CMK (cell line): ENCODE results near the gene NCAPG2.

ENCODE experiments used
- DNase-seq: peaks from one replicate; pipeline ENCODE4 v3.0.0-alpha.2; 2010; ENCODE audit warnings: low read depth

Gene NCAPG2

GRCh38 chr7:158595068-158595467 is 109.5 kb downstream of the NCAPG2 start:
- no peak for DNase-seq

DNA sequence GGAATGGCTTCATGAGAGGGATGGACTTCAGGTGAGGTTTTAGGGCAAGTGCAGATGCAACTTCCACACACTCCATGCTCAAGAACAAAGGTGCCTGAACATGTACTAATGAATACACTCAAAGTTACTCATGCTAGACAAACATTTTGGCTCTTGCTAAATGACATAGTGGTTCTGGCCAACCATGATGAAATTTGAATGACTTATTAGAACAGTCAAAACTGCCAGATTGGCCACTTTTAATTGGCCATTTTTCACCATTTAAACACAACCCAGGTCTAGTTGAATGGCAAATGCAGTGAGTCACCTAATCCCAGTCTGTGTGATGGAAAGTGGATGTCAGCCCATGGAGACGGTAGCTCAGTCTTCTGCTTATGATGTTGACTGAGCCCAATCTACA is 112.1 kb downstream of the NCAPG2 start:
- no peak for DNase-seq

GRCh38 chr7:158591944-158592343 is 112.7 kb downstream of the NCAPG2 start:
- DNase-seq: no peak

- no peak for DNase-seq
Observed at GRCh38 chr7:158590181-158590530, 114.4 kb downstream of the NCAPG2 start.

GRCh38 chr7:158589653-158590052 is 115.0 kb downstream of the NCAPG2 start:
- no peak for DNase-seq

GRCh38 chr7:158588878-158589442 is 115.6 kb downstream of the NCAPG2 start:
- no peak for DNase-seq

- no peak for DNase-seq
Observed at GRCh38 chr7:158588085-158588877, 116.3 kb downstream of the NCAPG2 start.

DNA sequence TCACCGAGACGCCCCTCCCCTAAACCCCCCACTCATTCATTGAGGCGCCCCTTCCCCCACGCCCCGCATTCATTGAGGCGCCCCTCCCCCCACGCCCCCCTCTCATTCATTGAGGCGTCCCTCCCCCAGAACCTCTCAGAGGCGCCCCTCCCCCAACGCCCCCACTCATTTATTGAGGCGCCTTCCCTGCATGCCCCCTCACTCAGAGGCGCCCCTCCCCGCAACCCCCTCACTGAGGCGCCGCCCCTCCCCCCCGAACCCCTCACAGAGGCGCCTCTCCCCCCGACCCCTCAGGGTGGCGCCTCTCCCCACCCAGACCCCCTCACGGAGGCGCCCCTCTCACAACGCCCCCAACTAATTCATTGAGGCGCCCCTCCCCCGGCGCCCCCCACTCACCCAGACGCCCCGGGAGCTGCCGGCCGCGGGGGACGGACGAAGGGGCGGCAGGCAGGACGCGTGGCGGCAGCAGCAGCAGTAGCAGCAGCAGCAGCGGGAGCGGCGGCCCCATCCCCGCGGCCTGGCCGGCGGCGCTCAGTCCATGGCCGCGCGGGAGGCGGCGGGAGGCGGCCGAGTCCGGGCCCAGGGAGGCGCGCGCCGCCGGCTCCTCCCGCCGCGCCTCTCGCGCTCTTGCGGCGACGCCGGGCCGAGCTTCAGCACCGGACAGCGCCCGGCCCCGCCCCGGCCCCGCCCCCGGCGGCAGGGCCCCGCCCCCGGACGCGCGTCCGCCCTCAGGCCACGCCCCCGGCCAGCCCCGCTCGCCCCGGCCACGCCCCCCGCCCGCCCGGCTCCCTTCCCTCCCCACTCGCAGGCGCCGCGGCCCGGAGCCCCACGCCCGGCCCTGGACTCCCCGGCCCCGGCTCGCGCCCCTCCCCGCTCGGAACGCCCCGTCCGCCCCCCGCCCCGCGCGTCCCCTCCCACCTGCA is 117.2 kb downstream of the NCAPG2 start, which contains the start of gene PTPRN2:
PTPRN2 (minus strand) TSS at position 662 of the 923 bp plus-strand sequence.
- DNase-seq: no peak

DNA sequence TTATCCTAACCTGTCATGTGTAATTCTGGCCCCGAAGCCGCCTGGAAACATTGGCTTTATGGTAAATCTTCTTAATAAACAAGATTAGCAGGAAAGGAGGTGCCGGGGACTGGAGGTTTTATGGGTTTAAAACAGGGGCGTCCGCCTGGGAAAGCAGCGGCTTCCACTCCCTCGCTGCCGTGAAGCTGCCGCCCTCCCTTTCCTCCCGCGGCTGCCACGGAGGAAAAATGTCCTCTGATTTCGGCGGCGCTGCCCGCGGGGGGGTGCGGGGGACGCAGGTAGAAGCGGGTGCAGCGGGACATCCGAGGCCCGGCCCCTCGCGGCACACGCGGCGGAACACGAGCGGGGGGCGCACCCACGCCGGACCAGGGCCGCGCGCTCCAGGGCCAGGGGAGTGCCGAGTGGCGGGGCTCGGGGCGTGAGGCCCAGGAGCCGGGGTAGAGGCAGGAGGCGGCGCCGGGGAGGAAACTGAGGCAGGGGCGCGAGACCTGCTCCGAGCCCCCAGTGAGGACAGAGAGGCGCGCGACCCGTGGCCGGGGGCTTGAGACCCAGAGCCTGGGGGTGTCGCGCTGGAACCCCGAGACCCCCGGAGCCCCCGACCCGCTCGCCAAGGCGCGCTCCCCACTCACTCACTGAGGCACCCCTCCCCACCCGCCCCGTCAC is 118.0 kb downstream of the NCAPG2 start:
- no peak for DNase-seq

- DNase-seq: no peak
Observed at GRCh38 chr7:158585721-158586498, 118.7 kb downstream of the NCAPG2 start.

DNA sequence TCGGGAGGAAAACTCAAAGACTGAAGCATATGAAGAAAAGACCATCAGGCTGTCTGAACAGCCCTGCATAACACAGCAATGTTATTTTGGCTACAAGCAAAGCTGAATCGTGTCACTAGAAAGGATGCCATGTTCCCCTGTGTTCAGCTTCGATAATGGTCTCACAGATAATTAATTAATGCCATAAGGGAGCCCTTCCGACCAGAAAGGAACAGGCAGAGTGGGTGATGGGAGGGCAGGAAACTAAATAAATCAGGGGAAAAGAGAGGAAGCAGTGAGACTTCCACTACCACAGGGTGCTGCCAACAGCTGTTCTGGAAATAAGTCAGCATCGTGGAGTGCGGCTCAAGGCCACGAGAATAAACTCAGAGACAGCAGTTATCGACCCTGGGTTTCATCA is 120.2 kb downstream of the NCAPG2 start:
- DNase-seq: no peak

DNA sequence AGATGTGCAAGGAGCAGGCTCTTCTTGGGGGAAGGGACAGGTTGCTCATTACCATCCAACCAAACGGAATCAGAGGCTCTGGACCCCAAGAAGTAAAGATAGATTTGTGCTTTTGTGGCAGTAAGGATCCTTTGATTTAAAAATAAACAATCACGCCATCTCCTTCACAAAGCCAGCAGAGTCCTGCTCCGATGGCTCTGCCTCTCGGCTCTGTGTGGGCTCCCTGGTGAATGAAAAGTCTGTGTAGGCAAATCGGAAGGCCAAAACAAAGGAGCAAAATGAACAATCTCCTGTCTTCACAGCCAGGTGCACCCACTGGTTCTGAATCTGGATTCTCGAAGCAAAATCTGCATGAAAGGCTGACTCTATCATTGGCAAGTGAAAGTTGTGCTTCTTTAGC is 120.8 kb downstream of the NCAPG2 start:
- no peak for DNase-seq

- DNase-seq: no peak
Observed at GRCh38 chr7:158583143-158583542, 121.5 kb downstream of the NCAPG2 start.

DNA sequence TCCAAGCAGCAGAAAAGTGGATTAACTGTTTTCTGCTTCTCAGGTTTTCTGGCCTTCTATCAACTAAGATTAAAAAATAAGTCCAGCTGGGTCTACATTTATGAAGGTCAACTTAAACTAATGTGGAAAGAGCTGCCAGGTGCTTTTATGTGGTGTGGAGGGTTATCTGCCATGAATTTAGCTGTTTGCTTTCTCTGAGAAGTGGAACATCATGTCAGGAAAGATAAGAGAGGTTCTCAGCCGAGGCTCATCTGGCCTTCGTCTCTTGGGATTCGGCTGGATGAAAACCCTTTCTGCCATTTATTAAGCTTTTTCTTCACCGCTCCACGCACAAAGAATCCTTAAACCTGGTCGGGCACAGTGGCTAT is 122.5 kb downstream of the NCAPG2 start:
- no peak for DNase-seq

DNA sequence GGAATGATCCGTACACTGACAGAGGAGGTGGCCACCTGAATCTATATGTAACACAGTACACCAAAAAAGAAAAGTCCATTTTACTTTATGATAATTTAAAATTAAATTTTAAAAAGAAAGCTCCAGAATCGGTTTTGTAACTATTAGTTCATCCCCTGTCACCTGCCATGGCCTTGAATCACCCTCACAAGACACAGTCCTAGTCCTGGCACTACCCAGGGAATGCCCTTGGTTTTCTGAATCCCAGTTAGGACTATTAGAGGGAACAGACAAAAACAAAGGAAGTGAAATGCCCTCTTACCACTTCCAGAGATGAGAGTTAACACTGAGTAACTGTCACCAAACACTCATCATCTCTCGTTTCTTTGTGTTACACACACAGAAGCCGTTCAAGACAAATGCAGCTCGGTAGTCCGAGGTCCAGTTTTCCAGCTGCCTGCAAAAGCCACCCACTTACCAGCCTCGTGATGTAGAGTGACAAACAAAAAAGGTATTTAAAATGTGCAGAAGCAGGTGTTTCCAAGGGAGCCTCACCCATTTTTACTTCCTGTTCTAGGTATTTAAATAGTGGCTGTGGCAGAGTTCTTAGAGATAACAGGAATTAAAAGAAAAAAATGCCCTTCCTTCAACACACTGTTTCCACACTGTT is 123.0 kb downstream of the NCAPG2 start:
- no peak for DNase-seq
